DMS114 treated with DMSO at 0.1 percent for 48 hours (cell line): ENCODE data around the gene TSPEAR.
"Not testable (repeated sequence)": the region's sequence is repeated elsewhere in the genome, so short reads cannot be mapped to it uniquely, and the experiment has no call there.

Source experiments
- DNase-seq: peaks from one replicate; lab custom pipeline; 2025; ENCODE audit not compliant: unreplicated experiment; lab: John Stamatoyannopoulos, UW

Gene TSPEAR

GRCh38 chr21:44510508-44511218 is 200.7 kb downstream of the TSPEAR start:
- no peak for DNase-seq

GRCh38 chr21:44510109-44510507 is 201.3 kb downstream of the TSPEAR start:
- DNase-seq: no peak

GRCh38 chr21:44509539-44509938 is 201.8 kb downstream of the TSPEAR start:
- DNase-seq: no peak

GRCh38 chr21:44508711-44509445 is 202.5 kb downstream of the TSPEAR start:
- no peak for DNase-seq

- DNase-seq: no peak
These were observed 203.0 kb downstream of the TSPEAR start for GRCh38 chr21:44508426-44508710.

- no peak for DNase-seq
These were observed 203.5 kb downstream of the TSPEAR start for GRCh38 chr21:44507673-44508425.

GRCh38 chr21:44506279-44507255 is 204.8 kb downstream of the TSPEAR start:
- DNase-seq: no peak

- DNase-seq: no peak
These were observed 205.6 kb downstream of the TSPEAR start for GRCh38 chr21:44505673-44506278.

- no peak for DNase-seq
These were observed 207.4 kb downstream of the TSPEAR start for GRCh38 chr21:44503901-44504399.

- DNase-seq: not testable (repeated sequence)
These were observed 208.1 kb downstream of the TSPEAR start for GRCh38 chr21:44503006-44503889.

- DNase-seq: no peak
These were observed 209.0 kb downstream of the TSPEAR start for GRCh38 chr21:44502171-44502958.

GRCh38 chr21:44500111-44500510 is 211.3 kb downstream of the TSPEAR start:
- DNase-seq: no peak

- no peak for DNase-seq
These were observed 211.7 kb downstream of the TSPEAR start for GRCh38 chr21:44499631-44500030.

GRCh38 chr21:44499211-44499560 is 212.2 kb downstream of the TSPEAR start:
- DNase-seq: no peak

- no peak for DNase-seq
These were observed 212.8 kb downstream of the TSPEAR start for GRCh38 chr21:44498280-44499210.

GRCh38 chr21:44497703-44498126 is 213.7 kb downstream of the TSPEAR start:
- no peak for DNase-seq
